Common myeloid progenitor, CD34-positive (primary cell): Measurements from ENCODE around the gene SLC35F4.

Source experiments
- CTCF ChIA-PET: fragments of 350-600 bp; sonication (Branson Sonifier 250); formaldehyde crosslinking; loops from one replicate; lab custom pipeline; 2021; ENCODE audit warnings: antibody characterized with exemption; lab: Charles Lee
- POLR2A ChIA-PET: fragments of 350-600 bp; sonication (Branson Sonifier 250); formaldehyde crosslinking; loops from one replicate; lab custom pipeline; 2021; ENCODE audit warnings: antibody characterized with exemption; lab: Charles Lee
- DNase-seq, 3 donors: peaks; one replicate each; pipeline versions ENCODE4 v3.0.0 to v3.0.0-alpha.2; 2013
- H3K27ac ChIP-seq, 2 experiments: 1 replicate in 1 of 2; 2 replicates in 1 of 2; pipeline ENCODE4 v1.7.0; 2013; ENCODE audit warnings: inconsistent platforms in 2 of 2, low read length in 2 of 2, mild to moderate bottlenecking in 2 of 2, low read depth in 1 of 2, moderate library complexity in 1 of 2; ENCODE audit not compliant: severe bottlenecking in 2 of 2, insufficient read depth in 1 of 2, poor library complexity in 1 of 2
- H3K27me3 ChIP-seq, 5 experiments: replicated peaks in 2 of 5; 1 replicate in 3 of 5; 2 replicates in 2 of 5; pipeline versions ENCODE4 v1.6.1 to v1.7.0; 2013; ENCODE audit warnings: low read length in 4 of 5, mild to moderate bottlenecking in 2 of 5, moderate library complexity in 2 of 5, inconsistent platforms in 1 of 5; ENCODE audit not compliant: insufficient read depth in 5 of 5, control insufficient read depth in 4 of 5
- H3K36me3 ChIP-seq, 4 experiments: 1 replicate in 2 of 4; 2 replicates in 2 of 4; pipeline versions ENCODE4 v1.6.1 to v1.7.0; 2013; ENCODE audit warnings: low read length in 3 of 4, control low read depth in 1 of 4, mild to moderate bottlenecking in 1 of 4; ENCODE audit not compliant: control insufficient read depth in 4 of 4, insufficient read depth in 4 of 4
- H3K4me1 ChIP-seq, 4 experiments: 1 replicate in 3 of 4; 2 replicates in 1 of 4; pipeline versions ENCODE4 v1.6.1 to v1.7.1; 2013; ENCODE audit warnings: low read length in 3 of 4, mild to moderate bottlenecking in 3 of 4, control low read depth in 1 of 4, inconsistent platforms in 1 of 4, moderate library complexity in 1 of 4; ENCODE audit not compliant: control insufficient read depth in 4 of 4, insufficient read depth in 4 of 4; ENCODE audit errors: control extremely low read depth in 1 of 4
- H3K4me3 ChIP-seq, 7 experiments: 1 replicate in 4 of 7; 2 replicates in 3 of 7; pipeline versions ENCODE4 v1.5.1 to v1.7.0; 2013; ENCODE audit warnings: mild to moderate bottlenecking in 7 of 7, low read length in 6 of 7, moderate library complexity in 6 of 7, inconsistent platforms in 2 of 7, low read depth in 2 of 7, control low read depth in 1 of 7; ENCODE audit not compliant: insufficient read depth in 4 of 7, control insufficient read depth in 1 of 7; ENCODE audit errors: extremely low read depth in 1 of 7
- H3K9me3 ChIP-seq, 5 experiments: 1 replicate in 4 of 5; 2 replicates in 1 of 5; pipeline versions ENCODE4 v1.6.1 to v1.7.1; 2013; ENCODE audit warnings: low read length in 4 of 5, mild to moderate bottlenecking in 2 of 5, inconsistent platforms in 1 of 5, low read depth in 1 of 5, moderate library complexity in 1 of 5; ENCODE audit not compliant: control insufficient read depth in 4 of 5, insufficient read depth in 2 of 5; ENCODE audit errors: control extremely low read depth in 1 of 5
- WGBS: methylation state at CpG from one replicate; pipeline ENCODE4 v1.1.5; 2013; ENCODE audit not compliant: insufficient coverage; 5-methylcytosine and 5-hydroxymethylcytosine counted together

SLC35F4 gene

DNA sequence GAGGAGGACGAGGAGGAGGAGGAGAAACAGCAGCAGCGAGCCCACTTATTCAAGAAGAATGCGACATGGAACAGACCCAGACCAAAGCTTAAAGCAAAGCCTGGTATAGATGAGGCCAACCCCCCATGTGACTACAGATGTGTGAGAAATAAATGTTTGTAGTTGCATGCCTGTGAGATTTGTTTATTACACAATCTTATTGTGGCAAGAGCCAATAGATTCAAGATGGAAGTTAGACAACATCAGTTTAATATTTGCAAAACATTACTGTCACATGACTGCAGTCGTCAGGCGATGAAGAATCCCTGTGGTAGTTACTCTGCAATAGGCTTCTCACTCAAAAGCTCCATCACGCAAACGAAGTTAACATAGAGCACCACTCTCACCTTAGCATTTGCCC, 17.2 kb upstream of the SLC35F4 start:
- WGBS: 87% methylated on average over 3 of the region's 7 CpGs
- no peak for DNase-seq
- Histone ChIP-seq H3K4me3 (no peak overlapping the region), H3K27me3 (peaks cover 0 to 2% (median 0%) of the 10 kb centered on the region in 5 experiments), H3K9me3 (no peaks in the 10 kb centered on the region), H3K27ac (no peak overlapping the region), H3K4me1 (no peaks in the 10 kb centered on the region), H3K36me3 (no peaks in the 10 kb centered on the region)
- CTCF ChIA-PET: interaction anchor here (1.8 kb wide), 1 partner anchor 12 kb away, joined by 4 read pairs; no protein-coding TSS in a partner anchor
- POLR2A ChIA-PET: no interaction called here

DNA sequence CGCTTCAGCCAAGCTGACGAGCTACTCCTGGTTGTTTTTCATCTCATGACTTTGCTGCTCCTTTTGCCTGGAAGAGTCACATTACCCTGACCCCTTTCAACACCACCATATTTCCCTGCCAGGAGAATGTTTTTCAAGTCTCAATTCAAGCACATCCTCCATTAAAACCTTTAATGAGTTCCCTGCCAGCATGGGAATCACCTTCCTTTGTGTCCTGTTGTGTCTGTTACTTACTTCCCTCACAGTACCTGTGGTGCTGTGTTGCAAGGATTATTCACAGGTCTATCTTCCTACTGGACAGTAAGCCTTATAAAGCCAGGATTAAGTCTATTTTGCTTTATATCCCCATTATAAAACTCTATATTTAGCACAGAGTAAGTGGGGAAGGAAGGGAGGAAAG, 13.6 kb upstream of the SLC35F4 start:
- DNase-seq: no peak
- no peaks in the 10 kb centered on the region for H3K9me3 ChIP-seq
- CTCF ChIA-PET: no interaction called here
- no peaks in the 10 kb centered on the region for H3K4me1 ChIP-seq
- POLR2A ChIA-PET: no interaction called here
- no peaks in the 10 kb centered on the region for H3K27me3 ChIP-seq
- WGBS: 79% methylated on average over 2 of the region's 2 CpGs
- no peak overlapping the region for H3K4me3 ChIP-seq
- H3K36me3 ChIP-seq: no peaks in the 10 kb centered on the region
- H3K27ac ChIP-seq: no peak overlapping the region

DNA sequence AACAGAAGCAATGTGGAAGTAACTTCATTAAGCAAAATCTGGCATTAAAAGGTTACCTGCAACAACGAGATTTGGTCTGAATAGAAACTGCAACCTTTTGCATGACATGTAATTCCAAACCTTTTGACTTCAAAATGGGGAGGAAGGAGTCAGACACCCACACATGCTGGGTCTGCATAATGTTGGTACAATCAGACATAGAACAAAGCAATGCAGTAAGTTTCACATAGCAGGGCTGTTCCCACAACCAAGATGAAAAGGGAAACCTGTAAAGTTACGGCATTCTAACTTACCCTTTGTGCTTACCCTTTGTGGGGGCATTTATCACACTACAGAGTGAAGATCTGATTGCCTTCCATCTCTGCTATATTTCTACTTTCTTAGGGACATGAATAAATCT, 10.1 kb upstream of the SLC35F4 start:
- Histone ChIP-seq H3K4me3 (no peak overlapping the region), H3K4me1 (no peaks in the 10 kb centered on the region), H3K9me3 (no peaks in the 10 kb centered on the region), H3K27me3 (peaks cover 0 to 4% (median 0%) of the 10 kb centered on the region in 5 experiments), H3K36me3 (no peaks in the 10 kb centered on the region), H3K27ac (no peak overlapping the region)
- POLR2A ChIA-PET: no interaction called here
- CTCF ChIA-PET: no interaction called here
- 95% methylated on average over 2 of the region's 2 CpGs for WGBS
- no peak for DNase-seq

DNA sequence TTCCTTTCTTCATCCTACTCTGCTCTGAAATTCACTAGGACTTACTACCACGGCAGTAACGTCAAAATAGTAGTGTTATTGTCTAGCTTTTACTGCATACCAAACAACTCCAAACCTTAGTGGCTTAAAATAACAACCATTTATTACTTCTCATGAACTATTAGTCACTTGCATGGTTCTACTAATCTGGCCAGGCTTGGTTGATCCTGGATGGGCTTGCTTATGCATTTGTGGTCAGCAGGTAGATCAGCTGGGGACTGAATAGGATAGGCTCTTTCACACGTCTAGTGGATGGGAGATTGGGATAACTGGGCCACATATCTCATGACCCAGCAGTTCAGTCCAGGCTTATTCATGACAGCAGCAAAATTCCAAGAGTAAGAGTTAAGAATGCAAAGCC, 9.4 kb upstream of the SLC35F4 start:
- peaks cover 0 to 6% (median 0%) of the 10 kb centered on the region in 5 experiments for H3K27me3 ChIP-seq
- H3K36me3 ChIP-seq: no peaks in the 10 kb centered on the region
- H3K4me3 ChIP-seq: no peak overlapping the region
- 90% methylated on average over 3 of the region's 3 CpGs for WGBS
- CTCF ChIA-PET: no interaction called here
- POLR2A ChIA-PET: no interaction called here
- DNase-seq: no peak
- H3K4me1 ChIP-seq: no peaks in the 10 kb centered on the region
- no peaks in the 10 kb centered on the region for H3K9me3 ChIP-seq
- no peak overlapping the region for H3K27ac ChIP-seq

DNA sequence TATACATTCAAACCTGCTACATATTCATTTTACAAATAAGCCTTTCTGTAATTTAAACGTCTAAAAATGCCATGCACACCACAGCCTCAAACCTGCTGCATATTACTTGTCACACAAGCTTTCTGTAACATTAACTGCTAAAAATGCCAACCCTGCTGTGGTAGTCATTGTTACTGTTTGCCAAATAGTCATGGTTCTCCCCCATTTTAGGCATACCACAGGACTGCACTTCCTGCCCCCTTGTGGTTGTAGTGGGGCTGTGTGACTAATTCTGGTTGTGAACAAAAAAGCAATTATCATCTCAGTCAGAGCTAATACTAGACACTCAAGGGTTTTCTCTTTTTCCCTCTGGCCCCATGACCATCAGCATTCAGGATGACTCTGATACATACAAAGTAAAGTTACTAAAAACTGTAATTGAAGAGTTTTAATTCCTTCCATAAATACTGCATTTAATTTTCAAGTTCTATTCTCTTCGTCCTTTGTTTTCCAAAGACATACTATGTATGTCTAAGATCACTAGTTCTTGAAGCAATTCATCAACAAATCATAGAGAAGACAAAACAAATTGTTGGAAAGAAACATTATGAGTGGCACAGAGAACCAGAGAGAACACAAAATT, 5.7 kb upstream of the SLC35F4 start:
- Histone ChIP-seq H3K4me1 (no peaks in the 10 kb centered on the region), H3K9me3 (no peaks in the 10 kb centered on the region), H3K36me3 (no peaks in the 10 kb centered on the region), H3K4me3 (no peak overlapping the region), H3K27ac (no peak overlapping the region), H3K27me3 (peaks cover 2 to 22% (median 5%) of the 10 kb centered on the region in 5 experiments)
- ChIA-PET POLR2A (no interaction called here), CTCF (interaction anchor here (1.6 kb wide), 1 partner anchor 11 kb away, joined by 4 read pairs; no protein-coding TSS in a partner anchor)
- no CpG with 5 or more reads among the region's 2 CpGs for WGBS
- DNase-seq: peak in 2 of 3 donors; percentile 18 to 27

DNA sequence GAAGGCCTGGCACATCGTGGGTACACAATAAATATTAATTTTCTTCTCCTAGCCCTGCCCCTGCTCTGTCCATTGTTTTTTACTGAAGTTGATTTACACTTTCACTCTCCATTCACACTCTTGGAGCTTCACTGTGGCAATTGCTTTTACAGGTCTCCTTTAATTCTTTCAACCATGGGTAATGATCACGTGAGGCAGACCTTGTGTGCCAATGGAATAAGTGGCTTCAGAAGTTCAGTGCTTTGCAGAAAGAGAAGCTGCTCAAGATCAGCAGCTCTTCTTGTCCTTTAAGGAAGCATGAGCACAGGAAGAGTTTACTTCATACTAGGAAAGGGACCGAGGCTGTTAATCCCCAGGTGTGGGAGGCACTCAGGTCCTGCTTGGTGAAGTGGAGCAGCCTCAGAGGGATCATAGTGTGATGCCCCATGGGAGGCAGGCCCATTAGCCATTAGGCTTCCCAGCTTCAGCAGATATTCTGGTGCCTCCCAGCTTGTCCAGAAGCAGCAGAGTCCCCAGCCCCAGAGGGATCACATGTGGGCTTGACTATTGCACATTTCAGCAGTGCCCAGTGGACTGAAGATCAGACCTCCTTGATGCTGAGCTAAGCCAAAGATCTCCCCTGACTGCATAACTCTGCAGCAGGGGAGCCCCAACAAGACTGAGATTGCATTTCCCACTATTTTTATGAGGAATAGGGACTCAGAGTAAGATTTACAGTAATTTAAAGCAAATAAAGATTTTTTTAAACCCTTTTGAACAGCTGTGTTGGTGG, 5.0 kb upstream of the SLC35F4 start:
- WGBS: 48% methylated on average over 2 of the region's 3 CpGs
- POLR2A ChIA-PET: no interaction called here
- Histone ChIP-seq H3K27me3 (peaks cover 4 to 29% (median 11%) of the 10 kb centered on the region in 5 experiments), H3K27ac (no peak overlapping the region), H3K4me3 (no peak overlapping the region), H3K36me3 (no peaks in the 10 kb centered on the region), H3K4me1 (no peaks in the 10 kb centered on the region), H3K9me3 (no peaks in the 10 kb centered on the region)
- no peak for DNase-seq
- CTCF ChIA-PET: interaction anchor here (1.0 to 1.6 kb wide), 2 partner anchors 11 to 13 kb away, joined by 3 to 4 read pairs; no protein-coding TSS in a partner anchor

DNA sequence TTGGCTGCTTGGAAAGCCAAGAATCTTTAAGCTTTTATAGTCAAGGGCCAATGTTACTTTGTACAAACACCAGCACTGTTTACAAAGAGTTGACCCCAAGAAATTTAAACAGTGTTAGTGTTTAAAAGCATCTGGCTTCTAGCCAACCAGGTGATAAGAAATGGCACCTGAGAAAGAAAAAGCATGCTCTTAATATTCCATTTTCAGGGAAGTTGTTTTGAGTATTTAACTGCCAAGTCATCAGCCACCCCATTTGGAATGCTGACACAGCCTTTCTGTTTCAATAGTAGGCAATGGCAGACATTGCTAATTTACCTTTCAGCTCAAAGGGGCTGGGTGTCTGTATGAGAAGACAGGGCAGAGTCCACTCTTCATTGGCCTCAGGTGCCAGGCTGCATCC, 3.7 kb upstream of the SLC35F4 start:
- Histone ChIP-seq H3K27ac (no peak overlapping the region), H3K27me3 (peaks cover 4 to 41% (median 17%) of the 10 kb centered on the region in 5 experiments), H3K36me3 (no peaks in the 10 kb centered on the region), H3K4me1 (no peaks in the 10 kb centered on the region), H3K4me3 (no peak overlapping the region), H3K9me3 (no peaks in the 10 kb centered on the region)
- no peak for DNase-seq
- ChIA-PET CTCF (no interaction called here), POLR2A (no interaction called here)
